A673 (cell line): Measurements from ENCODE around the gene CD244. TPM values are rescaled to one million over a fixed set of nuclear protein-coding genes. Genes with fewer than 3 reads are reported as not detected.
"Not testable (repeated sequence)": the region's sequence is repeated elsewhere in the genome, so short reads cannot be mapped to it uniquely, and the experiment has no call there.

ENCODE experiments used
- BruUV-seq: library from RNA; stranded (reverse); fragments of 400-500 nt; replicated peaks from 2 replicates; lab custom pipeline; 2021; lab: Mats Ljungman, UMichigan
- CTCF ChIA-PET: fragments of 300-600 bp; sonication (Branson Sonifier 250); formaldehyde crosslinking; loops from one replicate; lab custom pipeline; 2022; ENCODE audit warnings: antibody characterized with exemption; lab: Charles Lee
- POLR2A ChIA-PET: fragments of 300-600 bp; sonication (Branson Sonifier 250); formaldehyde crosslinking; loops from one replicate; lab custom pipeline; 2022; ENCODE audit warnings: antibody characterized with exemption; ENCODE audit not compliant: low non-redundant PET; lab: Charles Lee
- DNase-seq: peaks from one replicate; pipeline ENCODE4 v3.0.0-alpha.2; 2015; ENCODE audit warnings: low spot score
- H3K27ac ChIP-seq: fragments of 200-600 bp; sonication (generic); 2 replicates; pipeline ENCODE4 v1.5.1; 2016; ENCODE audit warnings: mixed run types, low read depth, mild to moderate bottlenecking, mixed read lengths, antibody characterized with exemption, low read length; ENCODE audit not compliant: poor library complexity, severe bottlenecking
- H3K27me3 ChIP-seq: fragments of 200-600 bp; sonication (generic); replicated peaks from 2 replicates; pipeline ENCODE4 v1.6.1; 2017; ENCODE audit warnings: mixed run types, low read depth, mild to moderate bottlenecking, mixed read lengths, antibody characterized with exemption, low read length; ENCODE audit not compliant: insufficient read depth, poor library complexity
- H3K36me3 ChIP-seq: fragments of 200-600 bp; sonication (generic); 2 replicates; pipeline ENCODE4 v1.6.1; 2016; ENCODE audit warnings: mixed run types, mild to moderate bottlenecking, mixed read lengths, antibody characterized with exemption, low read length; ENCODE audit not compliant: insufficient read depth, poor library complexity, severe bottlenecking
- H3K4me1 ChIP-seq: fragments of 200-600 bp; sonication (generic); 2 replicates; pipeline ENCODE4 v1.6.1; 2017; ENCODE audit warnings: mixed run types, mild to moderate bottlenecking, mixed read lengths, antibody characterized with exemption, low read length; ENCODE audit not compliant: insufficient read depth, poor library complexity, severe bottlenecking
- H3K4me3 ChIP-seq: fragments of 200-600 bp; sonication (generic); 2 replicates; pipeline ENCODE4 v1.5.1; 2016; ENCODE audit warnings: low read depth, mixed run types, mild to moderate bottlenecking, mixed read lengths, low read length; ENCODE audit not compliant: poor library complexity, severe bottlenecking
- H3K9me3 ChIP-seq: fragments of 200-600 bp; sonication (generic); 2 replicates; pipeline ENCODE4 v1.6.1; 2016; ENCODE audit warnings: mixed run types, low read depth, mild to moderate bottlenecking, mixed read lengths, antibody characterized with exemption, low read length; ENCODE audit not compliant: poor library complexity, severe bottlenecking
- CTCF ChIP-seq: fragments of 300-800, 200-600 bp; sonication (generic); conservative IDR thresholded peaks from 2 replicates; pipeline ENCODE4 v1.5.1; 2017; ENCODE audit warnings: low read depth, mild to moderate bottlenecking, antibody characterized with exemption, low read length, moderate library complexity, mixed read lengths
- EZH2 ChIP-seq: fragments of 200-600 bp; sonication (generic); IDR thresholded peaks from 2 replicates; pipeline ENCODE4 v1.6.1; 2017; ENCODE audit warnings: borderline replicate concordance, low read depth, mild to moderate bottlenecking, mixed read lengths, antibody characterized with exemption, low read length; ENCODE audit not compliant: poor library complexity, severe bottlenecking
- intact Hi-C: fragments of 100-400 bp; cut with micrococcal nuclease; formaldehyde crosslinking; loops from one replicate; pipeline ENCODE4 v1.10.0; 2022; ENCODE audit not compliant: unreplicated experiment
- total RNA-seq: library from RNA; stranded (reverse); gene quantifications from 2 replicates; pipeline ENCODE4 v1.2.3, GENCODE V29; 2021

The CD244 gene
- total RNA-seq, 1 experiment from 2014 or later, result not detected

- Histone ChIP-seq H3K36me3 (no peaks in the 10 kb centered on the region), H3K4me3 (no peak overlapping the region), H3K9me3 (no peaks in the 10 kb centered on the region), H3K27me3 (peaks cover 20% of the 10 kb centered on the region), H3K4me1 (no peaks in the 10 kb centered on the region), H3K27ac (no peak overlapping the region)
- ChIA-PET CTCF (no interaction called here), POLR2A (no interaction called here)
- BruUV-seq, result no TSS peak
- DNase-seq, result peak; percentile 49
- TF ChIP-seq EZH2, result no peak
- peak; percentile 49 for TF ChIP-seq CTCF
- intact Hi-C loops, result no loop called here
Observed at GRCh38 chr1:160877221-160877620, 14.5 kb upstream of the CD244 start.

DNA sequence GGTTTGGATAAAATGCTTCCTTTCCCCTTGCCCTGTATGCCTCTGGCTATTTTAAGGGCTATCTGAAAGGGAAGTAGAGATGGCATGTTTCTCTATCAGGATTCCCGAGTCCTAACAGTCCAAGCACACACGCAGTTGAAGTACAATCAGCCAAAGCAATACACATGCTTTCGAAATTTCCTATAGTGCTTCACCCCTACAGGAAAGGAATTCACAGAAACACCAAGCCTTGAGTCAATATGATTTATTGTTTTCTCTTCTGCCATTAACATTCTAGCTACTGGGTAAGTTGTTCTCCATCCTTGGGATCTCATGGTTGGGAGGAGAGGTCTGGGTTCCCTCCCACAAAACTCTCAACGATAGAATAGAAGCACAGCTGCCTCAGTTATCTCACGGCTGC, 13.6 kb upstream of the CD244 start:
- no TSS peak for BruUV-seq

DNA sequence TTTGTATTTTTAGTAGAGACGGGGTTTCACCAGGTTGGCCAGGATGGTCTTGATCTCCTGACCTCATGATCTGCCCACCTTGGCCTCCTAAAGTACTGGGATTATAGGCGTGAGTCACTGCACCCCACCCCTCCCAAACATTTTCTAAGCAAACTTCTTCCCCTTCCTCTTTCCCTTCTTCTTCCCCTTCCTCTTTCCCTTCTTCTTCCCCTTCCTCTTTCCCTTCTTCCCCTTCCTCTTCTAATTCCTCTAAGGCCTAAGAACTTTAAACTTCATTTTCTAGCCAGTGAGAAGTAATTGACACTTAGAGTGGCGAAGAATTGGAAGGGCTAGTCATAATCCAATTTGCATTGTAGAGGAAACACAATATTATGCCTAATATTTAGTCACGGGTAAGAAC, 12.9 kb upstream of the CD244 start:
- DNase-seq, H3K9me3 ChIP-seq, H3K4me3 ChIP-seq, H3K4me1 ChIP-seq, BruUV-seq, POLR2A ChIA-PET, CTCF ChIA-PET, H3K27ac ChIP-seq, intact Hi-C loops, H3K36me3 ChIP-seq: not testable (repeated sequence)
- peaks cover 27% of the 10 kb centered on the region for H3K27me3 ChIP-seq

More for the DNA sequence above, 13.6 kb upstream of the CD244 start:
- Histone ChIP-seq H3K36me3 (no peaks in the 10 kb centered on the region), H3K4me1 (no peaks in the 10 kb centered on the region), H3K4me3 (no peak overlapping the region), H3K9me3 (no peaks in the 10 kb centered on the region), H3K27ac (no peak overlapping the region), H3K27me3 (peaks cover 26% of the 10 kb centered on the region)
- ChIA-PET POLR2A (no interaction called here), CTCF (no interaction called here)
- intact Hi-C loops, result no loop called here
- no peak for DNase-seq
- no peak for TF ChIP-seq EZH2
- no peak for TF ChIP-seq CTCF

DNA sequence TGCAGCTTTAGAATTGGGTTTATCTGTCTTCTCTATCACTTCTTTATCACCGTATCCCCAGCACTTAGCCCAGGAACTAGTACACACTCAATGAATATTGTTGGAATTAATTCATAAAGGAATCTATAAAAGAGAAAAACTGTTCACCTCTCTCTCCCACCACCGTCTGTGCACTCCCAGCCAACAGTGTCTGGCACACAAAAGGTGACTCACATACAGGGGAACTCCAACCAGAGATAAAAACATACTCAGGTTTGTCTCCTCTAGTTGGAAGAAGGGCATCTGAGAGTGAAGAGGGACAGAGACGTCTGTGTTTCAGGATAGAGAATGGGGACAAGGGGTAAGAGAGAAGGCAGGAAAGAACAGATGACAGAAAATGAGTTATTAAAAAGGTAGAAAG, 12.2 kb upstream of the CD244 start:
- ChIA-PET CTCF (no interaction called here), POLR2A (no interaction called here)
- BruUV-seq, result no TSS peak
- Histone ChIP-seq H3K36me3 (no peaks in the 10 kb centered on the region), H3K27ac (no peak overlapping the region), H3K27me3 (peaks cover 27% of the 10 kb centered on the region), H3K4me1 (no peaks in the 10 kb centered on the region), H3K4me3 (no peak overlapping the region), H3K9me3 (no peaks in the 10 kb centered on the region)
- DNase-seq, result no peak
- TF ChIP-seq CTCF (no peak), EZH2 (no peak)
- intact Hi-C loops, result no loop called here
